OCI-LY3 (cell line): ENCODE measurements around the gene KCNA10.

Experiments used
- CTCF ChIP-seq: fragments of 200-600, 300-600 bp; sonication (generic); IDR thresholded peaks from 2 replicates; pipeline ENCODE4 v1.5.1; 2014; ENCODE audit warnings: antibody characterized with exemption, low read length, low read depth
- EZH2phosphoT487 ChIP-seq: fragments of 200-600 bp; shearing (Covaris generic); IDR thresholded peaks from 2 replicates; pipeline ENCODE4 v1.6.1; 2018; ENCODE audit warnings: antibody characterized with exemption, mixed run types, low read depth

GRCh38 chr1:110494522-110495406, 24.2 kb downstream of the KCNA10 start:
- TF ChIP-seq CTCF (no peak), EZH2phosphoT487 (no peak)
